HG02678 (cell line): ENCODE data around the gene MACROD2.

Experiments
- ATAC-seq: cut with Tn5 transposase; IDR thresholded peaks from one replicate; pipeline ENCODE4 v1.9.1; 2021; ENCODE audit warnings: mild to moderate bottlenecking, moderate library complexity; ENCODE audit not compliant: unreplicated experiment

The MACROD2 gene

GRCh38 chr20:14832630-14833029, 837.3 kb downstream of the MACROD2 start:
- ATAC-seq: peak; percentile 56

DNA sequence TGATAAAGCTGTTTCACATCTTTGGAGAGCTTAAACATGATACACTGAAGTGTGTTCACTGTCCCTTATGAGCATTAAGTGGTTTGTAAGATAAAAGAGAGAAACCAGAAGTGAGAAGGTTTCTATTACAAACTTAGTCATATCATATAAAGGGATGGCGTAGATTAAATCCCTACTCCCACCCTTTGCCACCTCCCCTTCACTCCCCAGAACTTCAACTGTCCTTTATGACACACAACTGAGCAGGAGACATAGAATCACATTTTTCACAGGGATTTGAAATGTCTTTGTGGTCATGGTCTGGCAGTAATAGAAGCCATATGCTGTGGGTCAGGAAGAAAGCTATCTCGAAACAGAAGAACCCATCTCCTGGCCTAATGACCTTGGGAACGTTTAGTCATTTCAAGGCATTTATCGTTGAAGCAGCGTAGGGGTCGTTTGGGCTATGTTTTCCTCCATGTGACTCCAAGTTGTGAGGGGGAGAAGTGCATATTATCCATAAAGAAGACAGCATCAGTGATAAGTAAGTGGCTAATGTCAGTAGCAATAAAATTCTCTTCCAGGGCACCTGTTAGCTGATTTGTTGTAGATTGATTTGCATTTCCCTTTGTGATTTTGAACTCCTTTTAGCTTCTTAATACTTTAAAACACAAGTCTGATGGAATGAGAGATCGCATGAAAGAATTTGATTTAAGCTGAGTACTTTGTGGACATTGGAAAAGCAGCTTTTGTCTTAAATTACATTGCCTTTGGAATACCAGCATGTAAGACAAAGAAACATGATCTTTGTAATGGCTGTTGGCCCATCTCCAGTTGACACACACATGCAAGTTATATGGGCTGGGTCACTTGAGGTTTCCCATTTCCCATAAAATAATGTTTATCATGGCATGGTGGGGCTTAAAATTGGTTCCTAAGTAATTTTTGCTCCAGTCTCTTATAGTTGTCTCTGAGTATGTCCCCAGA, 843.6 kb downstream of the MACROD2 start:
- peak; percentile 92 for ATAC-seq

DNA sequence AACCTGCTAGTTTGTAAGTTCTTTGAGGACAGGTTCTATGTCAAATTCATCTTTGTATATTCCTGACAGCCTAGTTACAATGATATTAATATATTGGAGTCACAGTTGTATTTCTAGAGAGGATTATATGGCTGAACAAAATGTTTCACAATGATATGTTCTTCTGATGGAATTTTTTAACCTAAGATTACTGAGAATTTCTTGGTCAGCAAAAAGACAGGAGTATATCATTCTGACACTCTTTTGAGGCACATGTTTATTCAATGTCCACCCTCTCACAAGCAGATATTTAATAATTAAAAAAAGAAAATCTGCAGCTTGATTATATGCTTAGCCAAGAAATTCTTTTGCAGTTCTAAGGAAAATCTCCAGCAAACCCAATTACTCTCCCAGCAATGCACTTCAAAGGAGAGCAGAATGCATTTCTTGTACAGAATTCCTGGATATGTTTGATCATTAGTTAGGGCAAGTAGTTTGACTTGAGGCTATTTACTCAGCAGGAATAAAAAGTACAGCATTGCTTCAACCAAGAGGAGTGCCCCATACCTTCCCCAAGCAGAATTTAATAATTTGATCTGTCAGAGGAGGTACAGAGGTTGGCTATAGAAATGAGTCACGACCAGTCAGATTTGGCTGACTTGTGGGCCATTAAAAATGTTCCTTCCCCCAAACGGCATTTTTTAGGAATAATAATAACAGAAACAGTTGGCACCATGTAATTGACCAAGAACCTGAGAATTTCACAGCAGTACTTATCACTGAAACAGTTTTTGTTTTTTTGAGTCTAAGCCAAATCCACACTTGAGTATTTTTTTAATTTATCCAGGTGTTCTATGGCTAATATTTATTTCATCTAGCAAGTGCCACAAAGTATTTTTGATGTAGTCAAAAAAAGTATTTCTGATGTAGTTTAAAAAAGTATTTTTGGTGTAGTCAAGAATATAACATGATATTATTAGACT, 850.2 kb downstream of the MACROD2 start:
- no peak for ATAC-seq

- no peak for ATAC-seq
Observed at GRCh38 chr20:14848806-14849205, 853.5 kb downstream of the MACROD2 start.

DNA sequence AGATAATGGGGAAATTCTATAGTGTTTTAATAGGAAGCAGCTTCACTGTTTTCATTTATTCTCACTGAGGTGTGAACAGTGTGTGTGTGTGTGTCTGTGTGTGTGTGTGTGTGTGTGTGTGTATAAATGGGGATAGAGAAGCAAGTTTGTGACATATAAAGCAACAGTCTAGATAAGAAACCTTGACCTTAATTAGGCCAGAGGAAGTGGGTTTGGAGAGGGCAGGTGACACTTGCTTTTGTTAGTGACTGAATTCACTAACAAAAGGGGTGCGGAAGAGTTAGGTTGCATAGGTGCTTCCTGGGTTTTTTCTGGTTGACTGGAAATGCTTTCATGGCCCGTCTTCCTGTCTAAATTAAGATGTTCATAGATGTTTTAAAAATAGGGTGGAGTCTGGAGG, 857.8 kb downstream of the MACROD2 start:
- ATAC-seq: peak; percentile 47

DNA sequence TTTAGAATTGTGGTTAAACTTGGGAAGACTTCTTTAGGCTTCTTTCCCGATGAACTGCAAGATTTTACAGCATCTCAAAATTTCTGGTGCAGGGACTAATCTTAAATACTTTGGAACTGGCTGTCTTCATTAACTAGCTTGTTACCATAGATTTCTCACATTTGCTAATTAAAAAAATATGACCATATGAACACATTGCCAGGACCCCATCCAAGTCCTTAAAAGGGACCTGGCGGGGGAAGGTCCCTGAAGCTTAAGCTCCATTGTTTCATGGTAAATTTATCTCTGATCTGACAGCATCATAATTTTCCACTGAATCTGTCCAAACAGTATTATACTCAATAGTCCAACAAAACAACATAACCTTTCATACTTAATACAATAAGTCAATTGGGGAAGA, 859.9 kb downstream of the MACROD2 start:
- ATAC-seq: no peak

DNA sequence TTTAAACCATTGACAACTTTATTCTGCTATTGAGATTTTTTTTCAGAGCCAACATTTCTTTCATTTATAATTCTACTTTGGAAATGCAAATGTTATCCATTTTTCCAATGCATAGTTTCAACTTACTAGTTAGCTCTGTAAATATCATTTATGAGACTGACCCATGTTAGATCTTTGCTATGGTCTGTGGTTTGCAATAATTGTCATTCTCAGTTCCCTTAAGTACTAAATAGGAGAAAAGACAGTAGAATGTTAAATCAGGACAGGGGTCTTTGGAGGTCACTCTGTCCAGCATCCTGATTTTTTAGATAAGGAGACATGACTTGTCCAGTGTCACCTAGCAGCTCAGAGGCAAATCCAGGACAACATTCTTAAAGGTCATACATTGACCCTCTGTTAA, 864.3 kb downstream of the MACROD2 start:
- no peak for ATAC-seq

DNA sequence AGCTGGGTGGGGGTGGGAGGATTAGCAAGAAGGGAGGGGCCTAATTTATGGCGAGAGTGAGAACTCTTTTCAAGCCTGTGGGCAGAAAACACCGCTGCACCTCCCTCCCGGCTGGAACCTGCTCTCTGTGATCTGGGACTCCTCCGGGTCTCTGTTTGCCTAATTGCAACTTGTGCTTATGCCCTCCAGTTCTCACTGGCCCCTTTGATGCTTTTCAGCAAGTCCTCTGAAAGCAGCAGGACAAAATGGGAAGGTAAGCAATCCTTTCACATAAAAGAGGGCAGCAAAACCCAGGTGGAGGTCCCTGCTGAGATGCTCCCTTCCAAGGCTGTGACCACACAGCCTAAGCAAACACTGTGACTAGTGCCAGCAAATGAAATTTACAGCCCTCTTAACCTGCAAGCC, 865.1 kb downstream of the MACROD2 start:
- ATAC-seq: no peak

DNA sequence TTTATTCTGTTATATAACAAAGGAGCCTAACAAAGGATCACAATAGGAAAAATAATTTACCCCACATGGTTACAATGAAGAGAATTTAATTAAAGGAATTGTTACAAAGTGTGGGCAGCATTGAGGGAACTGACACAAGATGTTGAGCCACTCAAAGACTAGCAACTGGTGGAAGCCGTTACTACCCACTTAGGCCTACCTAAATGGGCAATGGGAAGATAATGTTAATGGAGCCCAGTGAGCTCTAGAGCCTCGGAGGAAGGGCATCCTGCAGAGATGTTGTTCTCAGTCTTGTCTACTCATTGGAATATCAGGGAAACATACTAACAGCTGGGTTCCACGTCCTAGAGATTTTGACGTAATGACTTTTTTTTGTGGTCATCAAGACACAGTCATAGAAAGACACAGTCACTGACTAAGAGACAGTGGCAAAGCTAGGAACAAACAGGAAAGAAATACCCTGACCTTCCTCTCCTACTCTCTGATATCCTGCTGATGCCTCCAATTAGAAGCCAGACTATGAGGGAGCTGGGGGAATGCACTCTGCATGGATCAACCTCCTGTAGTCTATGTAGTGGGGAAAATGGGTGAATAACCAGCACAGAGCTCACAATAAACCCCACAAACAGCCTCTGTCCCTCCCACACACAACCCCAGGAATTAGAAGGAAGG, 865.8 kb downstream of the MACROD2 start:
- no peak for ATAC-seq

GRCh38 chr20:14865169-14865568, 869.9 kb downstream of the MACROD2 start:
- no peak for ATAC-seq

- ATAC-seq: no peak
Observed at GRCh38 chr20:14865731-14866130, 870.4 kb downstream of the MACROD2 start.

DNA sequence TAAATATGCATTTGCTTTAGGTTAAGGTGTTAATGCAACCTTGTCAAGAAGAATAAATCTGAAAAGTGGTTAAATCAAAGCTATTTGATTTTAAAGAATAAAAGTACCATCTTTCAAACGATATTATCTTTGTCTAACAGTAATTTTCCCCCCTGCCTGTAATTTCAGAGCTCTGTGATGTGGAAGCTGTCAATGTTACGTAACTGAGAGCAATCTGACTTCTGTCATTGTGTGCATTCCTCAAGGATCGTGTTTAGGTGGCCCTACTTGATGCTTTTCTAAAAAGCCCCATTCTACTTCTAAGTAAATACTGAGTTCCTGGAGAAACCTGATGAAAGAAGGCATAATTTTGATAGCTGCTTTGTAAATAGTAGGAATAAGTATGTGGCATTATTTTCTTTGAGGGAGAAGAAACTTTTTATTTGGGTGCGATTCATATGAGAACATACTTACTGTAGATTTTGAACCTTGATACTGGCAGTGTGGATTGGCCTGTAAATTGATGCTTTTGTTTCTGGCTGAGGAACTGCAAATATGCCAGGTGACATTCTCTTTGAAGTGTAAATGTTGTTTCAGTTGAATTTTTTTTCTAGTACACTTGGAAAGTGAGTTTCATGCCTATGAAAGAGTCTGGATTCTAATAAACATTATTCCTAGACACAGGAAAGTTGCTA, 871.7 kb downstream of the MACROD2 start:
- ATAC-seq: no peak

DNA sequence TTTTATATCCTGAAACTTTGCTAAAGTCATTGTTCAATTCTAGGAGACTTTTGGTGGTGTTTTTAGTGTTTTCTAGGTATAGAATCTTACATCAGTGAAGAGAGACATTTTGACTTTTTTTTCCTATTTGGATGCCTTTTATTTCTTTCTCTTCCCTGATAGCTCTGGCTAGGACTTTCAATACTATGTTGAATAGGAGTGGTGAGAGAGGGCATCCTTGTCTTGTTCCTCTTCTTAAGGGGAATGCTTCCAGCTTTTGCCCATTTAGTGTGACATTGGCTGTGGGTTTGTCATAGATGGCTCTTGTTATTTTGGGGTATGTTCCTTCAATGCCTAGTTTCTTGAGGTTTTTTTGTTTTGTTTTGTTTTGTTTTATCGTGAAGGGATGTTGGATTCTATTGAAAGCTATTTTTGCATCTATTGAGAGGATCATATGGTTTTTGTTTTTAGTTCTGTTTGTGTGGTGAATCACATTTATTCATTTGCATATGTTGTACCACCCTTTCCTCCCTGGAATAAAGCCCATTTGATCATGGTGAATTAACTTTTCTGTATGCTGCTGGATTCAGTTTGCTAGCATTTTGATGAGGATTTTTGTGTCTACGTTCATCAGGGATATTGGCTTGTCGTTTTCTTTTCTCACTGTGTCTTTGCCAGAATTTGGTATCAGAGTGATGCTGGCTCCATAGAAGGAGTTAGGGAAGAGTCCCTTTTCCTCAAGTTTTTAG, 882.1 kb downstream of the MACROD2 start:
- no peak for ATAC-seq

- ATAC-seq: no peak
Observed at GRCh38 chr20:14878676-14879019, 883.3 kb downstream of the MACROD2 start.

DNA sequence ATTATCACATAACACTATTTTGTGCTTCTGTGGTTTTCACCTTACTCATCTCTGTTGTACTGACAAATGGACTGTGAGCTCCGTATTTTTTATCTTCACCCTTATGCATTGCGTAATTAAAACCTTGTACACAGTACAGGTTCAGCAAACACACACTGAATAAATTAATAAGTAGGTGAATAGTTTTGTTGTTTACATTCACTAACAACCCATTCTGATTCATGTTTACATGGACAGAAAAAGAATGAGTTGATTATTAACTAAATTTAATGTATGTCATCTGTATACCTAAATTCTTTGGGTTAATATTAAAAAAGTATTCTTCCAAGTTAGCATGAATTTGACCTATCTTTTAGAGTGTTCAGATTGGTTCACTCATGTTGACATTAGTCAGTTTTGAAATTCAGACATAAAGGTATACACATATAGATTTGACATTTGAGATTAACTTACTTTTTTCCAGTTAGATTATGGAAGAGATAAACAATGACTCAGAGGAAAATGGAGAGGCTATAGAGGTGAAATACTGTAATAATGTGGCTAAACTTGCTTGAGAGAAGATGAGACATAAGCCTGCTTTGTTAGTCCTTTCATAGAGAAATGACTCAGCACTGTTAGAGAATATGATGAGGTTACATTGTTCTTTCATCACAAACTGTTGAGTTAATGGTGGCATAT, 883.8 kb downstream of the MACROD2 start:
- ATAC-seq: peak; percentile 68

GRCh38 chr20:14879839-14880238, 884.5 kb downstream of the MACROD2 start:
- ATAC-seq: no peak

GRCh38 chr20:14881518-14881917, 886.2 kb downstream of the MACROD2 start:
- ATAC-seq: no peak

DNA sequence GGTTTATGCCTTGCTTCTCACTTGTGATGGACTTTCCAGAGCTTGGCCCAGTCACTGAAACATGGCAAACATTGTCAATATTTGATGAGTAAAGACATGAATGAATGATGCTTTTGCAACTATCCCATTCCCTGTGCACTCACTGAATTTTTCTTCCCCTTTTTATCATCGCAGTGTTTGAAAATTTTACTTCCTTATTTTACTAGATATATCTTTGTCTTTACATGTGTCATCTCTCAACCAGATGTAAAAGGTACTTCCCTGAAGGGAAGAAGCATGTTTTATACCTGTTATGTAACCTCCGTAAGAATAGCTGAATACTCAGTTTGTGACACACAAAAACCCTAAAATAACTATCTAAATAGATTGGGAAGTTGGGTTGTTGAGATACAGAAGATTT, 886.8 kb downstream of the MACROD2 start:
- no peak for ATAC-seq

DNA sequence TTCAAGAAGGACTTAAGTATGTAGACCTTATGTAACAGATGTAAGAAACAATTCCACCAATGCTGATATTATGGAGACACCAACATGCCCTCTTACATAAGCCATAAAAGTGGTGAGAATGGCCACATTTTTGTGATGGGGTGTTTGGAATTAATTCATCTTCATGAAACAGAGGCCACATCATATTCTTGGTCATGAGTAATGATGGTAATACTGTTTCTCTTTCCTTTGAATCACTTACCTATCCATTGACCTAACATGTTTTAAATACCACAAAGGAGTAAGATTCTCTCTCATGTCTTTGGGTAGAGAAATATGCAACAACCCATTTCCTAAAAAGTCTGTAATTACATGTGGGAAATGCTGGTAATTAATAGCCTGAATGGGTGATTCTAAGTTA, 887.5 kb downstream of the MACROD2 start:
- no peak for ATAC-seq
